Mucosa of stomach (tissue), 1 donor: ENCODE measurements around the gene CDC34.

ENCODE experiments used
- H3K27me3 ChIP-seq: one replicate; pipeline ENCODE4 v1.7.0; 2013; ENCODE audit warnings: mild to moderate bottlenecking, low read length; ENCODE audit not compliant: control insufficient read depth, insufficient read depth
- H3K36me3 ChIP-seq: one replicate; pipeline ENCODE4 v1.7.0; 2013; ENCODE audit warnings: low read length; ENCODE audit not compliant: control insufficient read depth, insufficient read depth
- H3K4me1 ChIP-seq: one replicate; pipeline ENCODE4 v1.7.0; 2013; ENCODE audit warnings: mild to moderate bottlenecking, low read length; ENCODE audit not compliant: control insufficient read depth, insufficient read depth
- H3K4me3 ChIP-seq: one replicate; pipeline ENCODE4 v1.7.0; 2013; ENCODE audit warnings: low read length
- H3K9ac ChIP-seq: one replicate; pipeline ENCODE4 v1.7.0; 2013; ENCODE audit warnings: mild to moderate bottlenecking, low read length, moderate library complexity
- H3K9me3 ChIP-seq: one replicate; pipeline ENCODE4 v1.7.0; 2013; ENCODE audit warnings: mild to moderate bottlenecking, low read length, moderate library complexity; ENCODE audit not compliant: control insufficient read depth
- donor health status: Pancreatic carcinoma.

Gene CDC34

DNA sequence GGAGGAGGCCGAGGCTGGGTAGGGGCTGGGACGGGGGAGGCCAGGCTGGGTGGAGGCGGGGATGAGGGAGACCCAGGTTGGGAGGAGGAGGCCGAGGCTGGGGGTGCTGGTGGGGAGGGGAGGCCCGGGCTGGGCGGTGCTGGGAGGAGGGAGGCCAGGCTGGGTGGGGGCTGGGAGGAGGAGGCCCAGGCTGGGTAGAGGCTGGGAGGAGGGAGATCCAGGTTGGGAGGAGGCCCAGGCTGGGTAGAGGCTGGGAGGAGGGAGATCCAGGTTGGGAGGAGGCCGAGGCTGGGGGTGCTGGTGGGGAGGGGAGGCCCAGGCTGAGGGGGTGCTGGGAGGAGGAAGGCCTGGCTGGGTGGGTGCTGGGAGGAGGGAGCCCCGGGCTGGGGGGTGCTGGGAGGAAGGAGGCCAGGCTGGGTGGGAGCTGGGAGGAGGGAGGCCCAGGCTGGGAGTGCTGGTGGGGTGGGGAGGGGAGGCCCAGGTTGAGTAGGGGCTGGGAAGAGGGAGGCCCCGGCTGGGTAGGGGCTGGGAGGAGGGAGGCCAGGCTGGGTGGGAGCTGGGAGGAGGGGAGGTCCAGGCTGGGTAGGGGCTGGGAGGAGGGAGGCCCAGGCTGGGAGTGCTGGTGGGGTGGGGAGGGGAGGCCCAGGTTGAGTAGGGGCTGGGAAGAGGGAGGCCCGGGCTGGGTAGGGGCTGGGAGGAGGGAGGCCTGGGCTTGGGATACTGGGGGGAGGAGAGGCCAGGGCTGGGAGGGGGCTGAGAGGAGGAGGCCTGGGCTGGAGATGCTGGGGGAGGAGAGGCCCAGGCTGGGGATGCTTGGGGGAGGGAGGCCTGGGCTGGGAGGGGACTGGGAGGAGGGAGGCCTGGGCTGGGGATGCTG is 13.6 kb upstream of the CDC34 start:
- H3K27me3 ChIP-seq, result peaks cover 6% of the 10 kb centered on the region
- H3K4me3 ChIP-seq, result no peak overlapping the region
- H3K9ac ChIP-seq, result no peak overlapping the region
- no peaks in the 10 kb centered on the region for H3K4me1 ChIP-seq
- peaks cover 4% of the 10 kb centered on the region for H3K36me3 ChIP-seq
- H3K9me3 ChIP-seq, result no peaks in the 10 kb centered on the region

DNA sequence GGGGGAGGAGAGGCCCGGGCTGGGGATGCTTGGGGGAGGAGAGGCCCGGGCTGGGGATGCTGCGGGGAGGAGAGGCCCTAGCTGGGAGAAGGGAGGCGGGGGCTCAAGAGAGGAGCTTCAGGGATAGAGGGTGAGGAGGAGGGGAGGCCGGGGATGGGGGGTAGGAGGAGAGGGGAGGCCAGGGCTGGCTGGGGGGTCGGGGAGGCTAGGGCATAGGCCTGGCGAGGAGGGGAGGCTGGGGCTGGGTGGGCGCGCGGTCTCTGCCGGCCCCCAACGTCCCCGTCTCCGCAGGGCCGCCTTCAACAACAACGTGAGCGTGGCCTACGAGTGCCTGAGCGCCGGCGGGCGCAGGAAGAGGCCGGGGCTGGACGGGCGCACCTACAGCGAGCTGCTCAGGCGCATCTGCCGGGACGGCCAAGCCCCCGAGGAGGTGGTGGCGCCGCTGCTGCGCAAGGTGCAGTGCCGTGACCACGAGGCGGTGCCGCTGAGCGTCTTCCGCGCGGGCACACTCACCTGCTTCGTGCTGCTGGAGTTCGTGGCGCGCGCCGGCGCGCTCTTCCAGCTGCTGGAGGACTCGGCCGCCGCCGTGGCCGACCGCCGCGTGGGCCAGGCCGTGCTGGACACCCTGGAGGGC is 12.8 kb upstream of the CDC34 start:
- Histone ChIP-seq H3K4me3 (no peak overlapping the region), H3K9ac (no peak overlapping the region), H3K4me1 (no peaks in the 10 kb centered on the region), H3K27me3 (no peaks in the 10 kb centered on the region), H3K9me3 (no peaks in the 10 kb centered on the region), H3K36me3 (peaks cover 3% of the 10 kb centered on the region)

DNA sequence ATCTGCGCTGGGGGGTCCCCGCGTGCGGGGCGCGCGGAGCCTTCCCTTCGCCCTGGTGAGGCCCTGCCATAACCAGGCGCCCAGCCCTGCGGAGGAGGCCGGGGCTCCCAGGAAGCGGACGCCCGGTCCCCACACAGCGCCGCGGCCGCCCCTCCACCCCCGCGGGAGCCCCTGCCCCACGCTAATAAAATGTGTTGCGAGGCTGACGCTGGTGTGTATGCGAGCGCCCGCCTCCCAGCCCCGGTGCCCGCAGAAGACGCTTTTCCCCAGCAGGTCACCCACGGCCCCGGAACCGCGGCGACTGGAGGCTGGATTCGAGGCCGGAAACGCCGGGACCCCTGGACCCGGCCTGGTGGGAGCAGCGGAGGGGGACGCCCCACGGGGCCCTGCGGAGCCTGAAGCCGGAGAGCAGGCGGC is 12.1 kb upstream of the CDC34 start:
- no peak overlapping the region for H3K4me3 ChIP-seq
- no peak overlapping the region for H3K9ac ChIP-seq
- no peaks in the 10 kb centered on the region for H3K36me3 ChIP-seq
- H3K27me3 ChIP-seq, result no peaks in the 10 kb centered on the region
- no peaks in the 10 kb centered on the region for H3K9me3 ChIP-seq
- no peaks in the 10 kb centered on the region for H3K4me1 ChIP-seq

DNA sequence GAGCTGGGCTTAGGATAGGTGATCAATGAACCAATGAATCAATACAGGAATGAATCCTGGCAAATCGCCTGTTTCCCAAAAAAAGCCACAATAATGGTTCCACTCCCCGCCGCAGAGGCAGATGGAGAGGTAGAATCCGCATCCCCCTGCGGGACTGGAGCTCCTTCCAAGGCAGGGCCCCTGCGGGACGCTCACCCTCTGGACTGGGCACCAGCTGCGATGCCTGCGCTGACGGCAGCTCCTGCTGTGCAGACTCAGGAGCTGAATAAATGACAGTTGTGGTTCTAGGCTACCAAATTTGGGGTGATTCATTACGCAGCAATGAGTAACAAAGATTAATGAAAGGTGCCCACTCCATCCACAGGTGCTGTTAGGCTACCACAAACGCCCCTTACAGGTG is 8.8 kb upstream of the CDC34 start:
- no peaks in the 10 kb centered on the region for H3K9me3 ChIP-seq
- peaks cover 6% of the 10 kb centered on the region for H3K27me3 ChIP-seq
- H3K4me3 ChIP-seq, result no peak overlapping the region
- no peaks in the 10 kb centered on the region for H3K36me3 ChIP-seq
- H3K9ac ChIP-seq, result no peak overlapping the region
- no peaks in the 10 kb centered on the region for H3K4me1 ChIP-seq

DNA sequence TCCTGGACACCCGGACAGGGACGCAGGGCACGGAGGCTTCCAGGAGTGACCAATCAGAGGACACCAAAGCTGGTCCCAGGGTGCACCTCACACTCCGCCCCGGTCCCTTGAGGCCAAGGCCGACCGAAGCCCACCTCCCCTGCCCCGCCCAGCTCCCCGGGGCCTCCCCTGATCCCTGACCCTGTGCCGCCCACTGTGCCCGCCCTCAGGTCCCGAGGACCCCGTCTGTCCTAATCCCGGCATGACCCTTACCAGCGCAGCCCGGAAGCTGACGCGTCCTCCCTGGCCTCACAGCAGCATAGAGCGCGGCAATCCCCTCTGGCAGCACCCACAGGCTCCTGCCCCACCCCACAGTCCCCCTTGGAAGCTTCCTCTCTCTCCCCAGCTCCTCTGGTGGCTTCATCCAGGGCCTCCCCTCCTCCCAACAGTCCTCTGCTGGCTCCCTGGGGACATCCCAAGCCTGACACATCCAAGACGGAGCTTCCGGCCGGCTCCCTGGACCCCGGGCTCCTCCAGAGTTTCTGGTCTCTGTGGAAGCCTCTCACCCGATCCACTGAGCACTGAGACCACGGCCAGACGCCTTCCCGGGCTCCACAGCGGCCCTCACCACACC is 7.4 kb upstream of the CDC34 start:
- Histone ChIP-seq H3K36me3 (no peaks in the 10 kb centered on the region), H3K9me3 (no peaks in the 10 kb centered on the region), H3K27me3 (peaks cover 11% of the 10 kb centered on the region), H3K4me3 (no peak overlapping the region), H3K4me1 (no peaks in the 10 kb centered on the region), H3K9ac (no peak overlapping the region)

DNA sequence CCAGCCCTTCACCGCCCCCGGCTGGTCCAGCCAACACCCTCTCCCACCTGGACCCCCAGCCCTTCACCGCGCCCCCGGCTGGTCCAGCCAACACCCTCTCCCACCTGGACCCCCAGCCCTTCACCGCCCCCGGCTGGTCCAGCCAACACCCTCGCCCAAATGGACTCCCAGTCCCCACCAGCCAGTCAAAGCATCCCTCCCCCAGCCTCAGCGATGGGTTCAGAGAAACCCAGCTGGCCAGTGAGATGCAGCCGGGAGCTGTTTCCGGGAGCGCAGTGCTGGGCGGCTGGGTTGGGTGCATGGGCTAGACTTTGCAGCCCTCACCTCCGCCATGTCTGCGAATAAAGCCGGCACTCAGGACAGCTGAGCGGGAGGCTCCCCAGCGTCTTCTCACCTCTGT is 6.5 kb upstream of the CDC34 start:
- no peaks in the 10 kb centered on the region for H3K36me3 ChIP-seq
- no peaks in the 10 kb centered on the region for H3K4me1 ChIP-seq
- peaks cover 11% of the 10 kb centered on the region for H3K27me3 ChIP-seq
- H3K4me3 ChIP-seq, result no peak overlapping the region
- H3K9ac ChIP-seq, result no peak overlapping the region
- H3K9me3 ChIP-seq, result no peaks in the 10 kb centered on the region

DNA sequence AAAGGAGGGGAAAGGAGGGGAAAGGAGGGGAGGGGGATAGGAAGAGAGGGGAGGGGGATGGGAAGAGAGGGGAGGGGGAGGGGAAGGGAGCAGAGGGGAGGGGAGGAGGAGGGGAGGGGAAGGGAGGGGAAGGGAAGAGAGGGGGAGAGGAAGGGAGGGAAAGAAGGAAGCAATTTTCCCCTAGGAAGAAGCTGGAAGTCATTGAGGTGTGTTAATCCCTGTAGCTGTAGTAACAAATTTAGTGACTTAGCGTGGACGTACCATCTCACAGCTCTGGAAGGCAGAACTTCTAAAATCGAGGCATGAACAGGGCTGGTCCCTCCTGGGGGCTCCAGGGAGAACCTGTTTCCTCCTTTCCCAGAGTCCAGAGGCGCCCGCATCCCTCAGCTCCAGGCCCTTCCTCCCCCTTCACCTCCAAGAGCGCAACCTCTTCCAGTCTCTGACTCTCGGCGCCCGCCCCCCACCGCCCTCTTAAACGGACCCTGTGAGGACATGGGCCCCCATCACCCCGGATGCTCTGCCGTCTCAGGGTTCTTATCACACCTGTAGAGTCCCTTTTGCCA is 5.6 kb upstream of the CDC34 start:
- H3K9me3 ChIP-seq, result no peaks in the 10 kb centered on the region
- no peak overlapping the region for H3K9ac ChIP-seq
- H3K4me3 ChIP-seq, result no peak overlapping the region

DNA sequence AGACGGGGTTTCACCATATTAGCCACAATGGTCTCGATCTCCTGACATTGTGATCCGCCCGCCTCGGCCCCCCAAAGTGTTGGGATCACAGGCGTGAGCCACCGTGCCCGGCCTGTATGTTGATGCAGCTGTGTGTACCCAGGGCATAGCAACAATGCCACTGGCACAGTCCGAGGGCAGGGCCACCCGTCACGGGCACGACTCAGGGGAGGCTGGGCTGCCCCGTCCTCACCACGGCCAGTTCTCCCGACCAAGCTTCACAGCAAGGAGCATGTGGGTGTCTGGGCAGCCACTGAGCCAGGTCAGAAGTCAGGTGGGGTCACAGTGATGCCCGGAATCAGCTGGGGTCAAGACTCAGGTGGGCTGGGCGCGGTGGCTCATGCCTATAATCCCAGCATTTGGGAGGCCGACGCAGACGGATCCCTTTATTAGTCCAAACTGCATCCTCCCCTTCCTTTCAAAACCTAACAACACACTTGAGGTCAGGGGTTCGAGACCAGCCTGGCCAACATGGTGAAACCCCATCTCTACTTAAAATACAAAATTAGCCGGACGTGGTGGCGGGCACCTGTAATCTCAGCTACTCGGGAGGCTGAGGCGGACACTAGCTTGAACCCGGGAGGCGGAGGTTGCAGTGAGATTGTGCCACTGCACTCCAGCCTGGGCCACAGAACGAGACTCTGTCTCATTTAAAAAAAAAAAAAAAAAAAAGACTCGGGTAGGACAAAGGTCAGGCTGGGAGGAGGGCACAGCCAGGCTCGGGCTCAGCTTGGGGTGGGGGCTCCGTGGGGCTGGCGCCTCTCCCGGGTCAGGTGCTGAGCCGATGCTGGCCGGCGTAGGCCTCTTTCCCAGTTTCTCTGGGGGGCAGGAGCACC is 1.2 kb upstream of the CDC34 start:
- no peaks in the 10 kb centered on the region for H3K36me3 ChIP-seq
- peak overlapping the region; percentile 63 for H3K4me3 ChIP-seq
- H3K4me1 ChIP-seq, result peaks cover 28% of the 10 kb centered on the region
- H3K27me3 ChIP-seq, result peaks cover 8% of the 10 kb centered on the region
- peak overlapping the region; percentile 70 for H3K9ac ChIP-seq
- no peaks in the 10 kb centered on the region for H3K9me3 ChIP-seq

More for the DNA sequence above, 5.6 kb upstream of the CDC34 start:
- Histone ChIP-seq H3K4me1 (peaks cover 4% of the 10 kb centered on the region), H3K36me3 (no peaks in the 10 kb centered on the region), H3K27me3 (peaks cover 11% of the 10 kb centered on the region)

DNA sequence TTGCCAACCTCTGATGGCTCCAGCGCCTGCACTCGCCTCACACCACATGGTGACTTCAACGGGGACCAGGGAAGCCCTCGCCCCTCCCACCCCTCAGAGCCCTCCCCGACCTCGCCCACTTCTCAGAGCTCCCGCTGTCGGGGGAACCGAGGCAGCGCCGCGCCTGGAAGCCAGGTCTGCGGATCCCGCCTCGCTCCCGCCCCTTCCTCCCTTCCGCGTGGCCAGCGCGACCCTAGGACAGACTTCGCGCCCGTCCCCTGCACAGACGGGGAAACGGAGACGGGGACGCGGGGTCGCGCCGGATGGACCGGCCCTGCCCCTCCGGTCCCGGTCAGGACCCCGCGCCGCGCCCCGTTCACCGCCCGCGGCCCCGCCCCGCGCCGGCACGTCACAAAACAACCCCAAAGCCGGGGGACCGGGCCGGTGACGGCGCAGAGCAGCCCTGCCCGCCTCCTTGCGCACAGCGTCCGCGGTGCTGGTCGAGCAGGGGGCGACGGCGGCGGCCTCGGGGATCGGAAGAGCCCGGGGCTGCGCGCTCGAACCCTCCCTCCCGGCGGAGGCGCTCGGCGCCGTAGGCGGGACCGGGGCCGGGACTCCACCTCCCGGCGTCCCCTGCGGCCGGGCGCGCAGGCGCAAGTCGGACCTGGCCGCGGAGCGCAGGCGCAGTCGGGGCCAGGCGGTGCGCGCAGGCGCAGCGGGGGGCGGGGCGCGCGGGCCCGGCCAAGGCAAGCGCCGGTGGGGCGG is 379 bp upstream of the CDC34 start:
- peak overlapping the region; percentile 70 for H3K9ac ChIP-seq
- H3K4me3 ChIP-seq, result peak overlapping the region; percentile 63
- H3K9me3 ChIP-seq, result no peaks in the 10 kb centered on the region
- peaks cover 28% of the 10 kb centered on the region for H3K4me1 ChIP-seq
- no peaks in the 10 kb centered on the region for H3K36me3 ChIP-seq
- H3K27me3 ChIP-seq, result peaks cover 6% of the 10 kb centered on the region

DNA sequence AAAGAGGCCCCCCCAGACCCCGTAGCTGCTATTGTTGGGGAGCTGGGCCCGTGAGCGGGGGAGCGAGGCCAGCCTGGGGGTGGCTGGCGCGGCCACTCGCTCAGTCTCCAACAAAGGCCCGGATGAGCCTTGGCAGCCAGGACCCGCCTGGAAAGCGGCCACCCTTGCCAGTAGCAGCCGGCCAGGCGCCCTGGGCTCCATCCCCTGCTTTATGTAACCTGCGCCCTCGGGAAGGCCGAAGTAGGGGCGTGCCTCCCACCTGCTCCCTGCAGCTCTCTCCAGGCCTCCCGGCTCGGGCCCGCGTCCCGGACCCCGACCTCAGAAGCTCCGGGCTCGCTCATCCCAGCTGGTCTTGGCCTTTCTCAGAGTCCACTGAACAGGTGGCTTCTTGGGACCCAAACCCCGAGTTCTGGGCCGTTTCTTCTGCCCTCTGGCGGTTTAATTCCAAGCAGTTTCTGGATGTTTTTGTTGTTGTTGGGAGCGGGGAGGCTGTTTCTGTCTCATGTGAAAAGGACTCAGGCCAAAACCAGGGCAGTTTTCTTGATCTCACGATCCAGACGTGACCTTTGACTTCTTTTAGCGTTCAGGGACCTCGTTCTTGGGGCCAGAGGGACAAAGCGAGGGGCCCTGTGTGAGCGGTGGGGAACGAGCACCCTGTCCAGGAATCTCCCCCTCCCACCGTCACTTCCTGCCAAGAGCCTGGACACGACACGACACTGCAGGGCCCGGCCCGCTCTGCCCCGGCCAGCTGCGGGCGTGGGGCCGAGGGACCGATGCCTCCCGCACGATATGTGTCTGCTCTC is 1.2 kb downstream of the CDC34 start:
- Histone ChIP-seq H3K4me1 (peaks cover 28% of the 10 kb centered on the region), H3K4me3 (peak overlapping the region; percentile 46), H3K9ac (peak overlapping the region; percentile 76), H3K27me3 (peaks cover 5% of the 10 kb centered on the region), H3K36me3 (no peaks in the 10 kb centered on the region), H3K9me3 (no peaks in the 10 kb centered on the region)
